HPDE6-E6E7 (cell line): ENCODE data around the gene RXRA.

Experiments
- DNase-seq: peaks from one replicate; pipeline ENCODE4 v3.0.0; 2011; ENCODE audit warnings: missing footprints; ENCODE audit errors: extremely low spot score

The RXRA gene

DNA sequence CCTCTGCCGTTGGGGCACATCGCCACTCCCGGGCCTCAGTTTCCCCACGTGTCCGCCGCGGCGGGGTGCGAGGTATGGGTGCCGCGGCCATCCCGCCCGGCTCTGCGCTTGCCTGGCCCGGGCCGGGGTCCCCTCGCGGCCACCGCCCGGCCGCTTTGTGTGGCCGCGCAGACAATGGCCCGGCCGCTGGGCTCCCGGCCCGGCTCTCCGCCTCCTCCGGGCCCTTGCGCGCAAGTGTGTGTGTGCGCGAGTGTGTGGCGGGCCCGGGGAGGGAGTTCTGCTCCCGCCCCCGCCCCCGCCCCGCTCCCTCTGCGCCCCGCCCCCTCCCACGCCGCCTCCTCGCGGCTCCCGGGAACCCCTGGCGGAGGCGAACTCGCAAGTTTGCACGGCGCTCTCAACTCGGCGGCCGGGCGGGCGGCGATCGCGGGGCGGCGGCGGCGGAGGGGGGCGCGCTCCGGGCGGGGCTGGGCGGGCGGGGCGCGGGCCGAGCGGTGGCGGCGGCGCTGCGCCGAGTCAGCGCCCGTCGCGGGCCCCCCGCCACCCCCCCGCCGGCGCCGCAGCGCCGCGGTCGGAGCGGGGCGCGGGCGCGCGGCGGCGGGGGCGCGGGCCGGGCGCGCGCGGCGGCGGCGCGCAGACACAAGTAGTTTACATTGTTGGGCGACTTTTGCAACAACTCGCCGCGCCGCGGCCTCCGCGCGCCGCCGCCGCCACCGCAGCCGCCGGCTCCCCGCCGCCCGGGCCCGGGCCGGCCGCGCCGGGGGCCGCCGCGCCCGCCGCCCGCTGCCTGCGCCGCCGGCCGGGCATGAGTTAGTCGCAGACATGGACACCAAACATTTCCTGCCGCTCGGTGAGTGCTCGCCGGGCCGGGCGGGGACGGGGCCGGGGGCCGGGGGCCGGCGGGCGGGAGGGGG is at the start of gene RXRA:
TSS of gene RXRA (plus strand) at position 643 of the 911 bp plus-strand sequence. CDS start at position 820, 177 bp downstream.
- peak; percentile 65 for DNase-seq

DNA sequence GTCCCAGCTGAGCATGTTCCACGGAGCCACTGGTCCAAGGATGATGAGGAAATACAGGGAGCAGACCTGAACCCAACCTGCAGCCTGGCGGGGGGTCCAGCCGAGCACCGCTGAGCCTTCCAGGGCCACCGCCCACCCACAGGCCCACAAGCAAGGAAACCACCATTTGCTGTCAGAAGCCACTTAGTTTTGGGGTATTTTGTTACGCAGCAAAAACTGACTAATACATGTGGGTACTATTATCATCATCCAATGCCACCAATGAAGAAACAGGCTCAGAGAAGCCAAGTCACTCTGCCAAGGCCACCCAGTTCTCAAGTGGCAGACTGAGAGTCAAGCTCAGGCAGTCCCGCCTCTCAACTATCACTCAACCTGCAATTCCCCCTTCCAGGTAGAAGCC is 48.0 kb upstream of the RXRA start:
- no peak for DNase-seq

DNA sequence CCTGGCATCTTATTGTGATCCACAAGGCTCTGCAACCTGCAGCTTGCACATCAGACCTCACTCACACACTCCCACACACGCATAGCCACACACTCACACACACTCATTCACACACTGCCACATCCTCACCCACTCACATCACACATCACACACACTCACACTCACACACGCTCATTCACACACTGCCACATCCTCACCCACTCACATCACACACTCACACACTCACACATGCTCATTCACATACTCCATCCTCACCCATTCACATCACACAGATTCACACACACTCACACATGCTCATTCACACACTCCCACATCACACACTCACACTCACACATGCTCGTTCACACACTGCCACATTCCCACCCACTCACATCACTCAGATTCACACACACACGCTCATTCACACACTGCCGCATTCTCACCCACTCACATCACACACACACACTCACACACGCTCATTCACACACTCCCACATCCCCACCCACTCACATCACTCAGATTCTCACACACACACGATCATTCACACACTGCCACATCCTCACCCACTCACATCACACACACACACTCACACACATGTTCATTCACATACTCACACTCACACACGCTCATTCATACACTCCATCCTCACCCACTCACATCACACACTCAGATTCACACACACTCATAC is 47.1 kb upstream of the RXRA start:
- no peak for DNase-seq

DNA sequence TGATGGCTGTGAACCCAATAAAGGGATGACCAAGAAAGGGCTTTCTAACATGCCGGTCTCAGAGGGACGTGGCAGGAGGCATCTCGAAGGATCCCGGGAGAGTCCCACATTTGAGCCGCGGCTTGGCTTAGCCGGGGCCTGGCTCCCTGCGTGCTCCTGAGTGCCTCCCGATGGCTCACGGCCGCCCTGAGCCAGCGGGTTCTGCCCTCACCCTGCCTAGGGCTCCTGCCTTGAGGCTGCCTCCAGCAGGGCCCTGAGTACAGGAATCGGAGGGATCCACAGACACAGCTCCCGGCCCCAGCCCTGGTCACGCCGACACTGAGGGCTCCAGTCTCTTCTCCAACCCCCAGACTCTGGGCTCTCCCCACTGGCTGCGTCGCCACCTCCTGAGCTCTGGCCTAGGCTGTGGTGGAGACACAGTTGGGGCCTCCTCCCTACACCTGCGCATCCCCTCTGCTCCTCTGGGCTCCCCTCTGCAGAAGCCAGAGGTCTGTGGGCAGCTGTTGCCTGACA is 44.1 kb upstream of the RXRA start:
- DNase-seq = no peak

DNA sequence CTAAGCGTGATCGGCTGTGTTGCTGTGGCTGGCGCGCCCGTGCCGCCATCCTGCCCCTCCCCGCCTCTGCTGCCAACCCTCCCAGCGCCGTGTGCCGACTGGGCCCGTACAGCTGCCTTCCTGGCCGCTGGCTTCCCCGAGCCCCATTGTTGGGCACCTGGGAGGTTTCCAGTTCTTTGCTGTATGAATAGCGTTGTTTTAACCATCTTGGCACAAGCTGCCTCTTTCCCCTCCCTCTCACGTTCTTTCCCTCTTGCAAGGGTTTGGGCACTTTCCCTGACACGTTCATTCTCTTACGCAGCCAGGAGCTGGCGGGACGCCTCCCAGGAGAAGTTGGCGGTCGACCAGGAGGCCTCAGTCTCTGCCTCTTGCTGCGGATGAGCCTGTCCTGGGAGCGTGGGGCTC is 43.1 kb upstream of the RXRA start:
- DNase-seq = peak; percentile 21

DNA sequence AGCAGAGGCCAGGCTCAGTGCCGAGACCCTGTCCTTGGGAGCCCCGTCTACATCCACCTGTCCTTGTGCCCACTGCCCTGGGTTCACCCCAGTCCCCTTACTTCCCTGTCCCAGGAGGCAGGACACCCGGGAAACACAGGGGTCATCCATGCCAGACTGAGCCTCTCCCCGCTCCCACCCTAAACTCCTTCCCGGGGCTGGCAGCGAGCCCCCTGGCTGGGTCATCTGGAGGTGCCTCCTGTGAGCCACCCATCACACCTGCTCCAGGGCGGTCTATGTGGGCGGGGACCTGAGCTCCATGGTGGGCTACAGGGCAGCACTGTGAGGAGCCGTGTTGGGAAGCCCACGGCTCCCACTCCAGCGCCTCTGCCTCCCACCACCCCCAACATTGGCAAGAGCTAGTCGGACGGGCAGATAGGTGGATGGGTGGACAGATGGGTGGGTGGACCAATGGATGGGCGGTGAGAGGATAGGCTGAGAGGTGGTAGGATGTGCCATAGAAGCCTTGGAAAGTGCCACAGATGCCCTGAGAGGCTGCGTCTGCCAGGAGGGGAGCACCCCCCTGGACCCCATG is 42.5 kb upstream of the RXRA start:
- DNase-seq = no peak

DNA sequence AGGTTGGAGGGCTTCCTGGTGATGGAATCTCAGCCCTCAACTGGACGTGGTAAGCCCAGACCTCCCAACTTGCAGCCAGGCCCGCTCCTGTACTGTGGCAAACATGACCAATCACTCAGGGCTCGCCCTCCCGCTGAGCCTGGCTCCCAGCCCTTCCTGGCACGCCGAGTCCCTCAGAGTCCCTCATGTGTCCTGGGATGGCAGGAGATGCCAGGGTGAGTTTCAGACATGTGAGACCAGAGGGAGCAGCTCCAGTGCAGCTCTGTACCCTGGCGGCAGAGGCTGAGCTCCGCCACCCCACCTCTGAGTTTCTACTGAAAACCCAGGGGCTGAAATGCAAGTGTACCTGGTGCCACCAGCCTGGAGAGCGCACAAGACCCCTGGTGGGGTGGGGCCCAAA is 42.0 kb upstream of the RXRA start:
- DNase-seq = no peak

DNA sequence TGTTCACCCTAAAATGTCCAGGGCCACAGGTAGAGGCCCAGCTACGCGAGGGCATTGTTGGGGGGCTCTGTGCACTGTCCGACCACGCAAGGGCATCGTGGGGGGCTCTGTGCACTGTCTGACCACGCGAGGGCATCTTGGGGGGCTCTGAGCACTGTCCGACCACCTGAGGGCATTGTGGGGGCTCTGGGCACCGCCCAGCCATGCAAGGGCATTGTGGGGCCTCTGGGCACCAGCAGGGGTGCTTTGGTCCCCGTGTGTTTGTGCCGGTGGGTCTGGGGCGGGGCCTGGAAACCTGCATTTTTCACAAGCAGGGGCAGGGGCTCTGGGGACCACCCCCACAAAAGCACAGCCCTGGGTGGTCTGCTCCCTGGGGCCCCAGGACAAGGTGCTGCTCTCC is 41.5 kb upstream of the RXRA start:
- DNase-seq = no peak

DNA sequence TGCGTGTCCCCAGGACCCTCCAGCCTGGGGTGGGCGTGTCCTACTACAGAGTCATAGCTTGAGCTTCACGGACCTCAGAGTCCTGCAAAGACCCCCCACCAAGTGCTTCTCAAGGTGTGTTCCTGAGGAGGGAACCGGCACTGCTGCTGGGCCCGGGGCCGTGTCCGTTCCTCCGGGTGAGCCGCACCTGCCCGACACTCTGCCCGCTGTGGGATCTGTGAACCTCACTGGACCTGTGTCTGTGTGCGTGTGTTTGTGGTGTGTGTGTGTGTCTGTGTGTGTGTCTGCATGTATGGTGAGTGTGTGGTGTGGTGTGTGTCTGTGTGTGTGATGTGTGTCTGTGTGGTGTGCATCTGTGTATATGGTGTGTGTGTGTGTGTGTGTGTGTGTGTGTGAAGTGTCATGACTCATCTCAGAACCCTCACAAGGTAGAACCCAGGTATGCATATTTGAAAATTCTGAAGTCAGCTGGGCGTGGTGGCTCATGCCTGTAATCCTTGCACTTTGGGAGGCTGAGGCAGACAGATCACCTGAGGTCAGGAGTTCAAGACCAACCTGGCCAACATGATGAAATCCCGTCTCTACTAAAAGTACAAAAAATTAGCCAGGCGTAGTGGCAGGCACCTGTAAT is 40.9 kb upstream of the RXRA start:
- DNase-seq = no peak

DNA sequence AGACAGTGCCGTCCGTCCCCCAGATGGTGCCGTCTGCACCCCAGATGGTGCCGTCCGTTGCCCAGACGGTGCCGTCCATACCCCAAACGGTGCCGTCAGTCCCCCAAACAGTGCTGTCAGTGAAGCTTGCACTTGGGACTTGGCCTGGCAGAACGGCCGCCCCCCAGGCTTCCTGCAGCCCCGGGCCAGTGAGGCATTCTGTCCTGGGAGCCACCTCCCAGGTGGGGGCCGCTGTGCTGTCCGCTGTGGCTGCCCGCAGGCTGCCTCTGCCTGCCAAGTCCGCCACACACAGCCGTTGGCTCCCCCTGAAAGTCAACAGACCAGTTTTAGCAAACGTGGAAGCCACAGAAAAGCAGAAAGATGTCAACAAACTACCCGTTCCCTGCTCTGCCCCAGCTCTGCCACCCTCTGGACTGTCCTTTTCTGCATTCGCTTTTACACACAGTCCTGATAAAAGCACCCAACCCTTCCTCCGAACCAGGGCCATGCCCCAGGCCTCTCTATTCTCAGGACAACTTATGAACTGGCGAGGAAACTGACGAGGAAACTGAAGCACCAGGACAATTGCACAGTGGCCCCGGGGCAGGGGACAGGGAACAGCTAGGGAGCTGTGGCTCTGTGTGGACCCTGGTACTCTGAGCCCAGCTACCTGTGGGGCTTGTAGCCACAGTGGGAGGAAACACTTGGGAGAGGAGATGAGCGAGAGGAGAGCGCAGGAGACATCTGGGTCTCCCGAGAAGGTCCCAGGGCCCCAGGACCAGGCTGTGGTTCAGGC is 39.6 kb upstream of the RXRA start:
- no peak for DNase-seq

DNA sequence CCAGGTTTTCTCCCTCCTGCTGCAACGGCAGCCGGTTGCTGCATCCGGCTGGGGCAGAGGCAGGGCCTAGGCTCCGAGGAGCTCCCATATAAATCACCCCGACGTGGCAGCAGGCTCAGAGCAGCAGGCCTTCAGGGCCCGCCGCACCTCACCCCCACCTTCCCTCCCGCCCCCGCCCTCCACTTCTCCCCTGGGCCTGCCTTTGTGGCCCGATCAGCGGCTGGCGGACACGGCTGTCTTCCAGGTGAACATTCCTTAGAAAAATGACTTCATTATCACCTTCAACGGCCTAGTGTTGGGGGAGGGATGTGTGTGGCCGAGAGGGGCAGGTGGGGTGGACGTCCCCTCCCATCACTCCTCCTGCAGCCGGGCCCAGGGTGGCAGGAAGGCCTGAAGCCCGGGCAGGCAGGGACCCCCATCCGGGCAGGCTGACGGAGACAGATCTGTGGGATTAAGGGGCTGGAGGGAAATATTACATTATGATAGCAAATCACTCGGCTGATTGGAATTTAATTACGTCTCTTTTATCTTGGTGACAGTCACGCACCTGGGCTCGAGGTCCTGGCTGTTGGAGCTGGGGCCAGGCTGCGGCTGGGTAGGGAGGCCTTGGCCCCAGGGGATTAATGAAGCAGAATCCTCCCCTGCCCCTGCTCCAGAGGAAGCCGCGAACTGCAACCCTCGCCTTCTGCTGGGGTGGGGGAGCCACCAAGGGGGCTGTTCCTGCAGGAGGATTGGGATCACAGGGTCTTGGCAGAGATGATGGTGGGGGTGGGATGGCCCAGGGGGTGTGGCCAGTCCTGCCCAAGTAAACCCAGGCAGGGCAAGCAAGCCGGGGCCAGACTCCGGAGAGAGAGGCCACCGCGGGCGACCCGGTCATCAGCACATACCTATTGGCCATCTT is 38.4 kb upstream of the RXRA start:
- DNase-seq = no peak

DNA sequence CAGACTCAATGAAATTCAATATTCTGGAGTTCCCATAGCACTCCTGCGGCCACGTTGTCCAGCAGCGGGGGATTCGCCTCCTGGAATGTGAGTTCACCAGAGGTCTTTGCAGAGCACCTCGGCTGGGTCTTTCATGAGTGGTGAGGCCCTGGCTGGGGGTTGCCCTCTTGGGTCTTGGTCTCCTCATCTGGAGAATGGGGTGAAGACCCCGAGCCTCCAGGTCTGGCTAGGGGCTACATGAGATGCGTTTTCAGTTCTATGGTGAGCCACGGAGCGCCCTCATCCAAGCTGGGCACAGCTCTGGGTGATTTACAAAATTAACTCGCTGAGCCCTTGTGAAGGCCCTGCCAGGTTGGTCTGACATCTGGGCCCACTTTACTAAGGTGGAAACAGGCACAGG is 37.5 kb upstream of the RXRA start:
- no peak for DNase-seq

DNA sequence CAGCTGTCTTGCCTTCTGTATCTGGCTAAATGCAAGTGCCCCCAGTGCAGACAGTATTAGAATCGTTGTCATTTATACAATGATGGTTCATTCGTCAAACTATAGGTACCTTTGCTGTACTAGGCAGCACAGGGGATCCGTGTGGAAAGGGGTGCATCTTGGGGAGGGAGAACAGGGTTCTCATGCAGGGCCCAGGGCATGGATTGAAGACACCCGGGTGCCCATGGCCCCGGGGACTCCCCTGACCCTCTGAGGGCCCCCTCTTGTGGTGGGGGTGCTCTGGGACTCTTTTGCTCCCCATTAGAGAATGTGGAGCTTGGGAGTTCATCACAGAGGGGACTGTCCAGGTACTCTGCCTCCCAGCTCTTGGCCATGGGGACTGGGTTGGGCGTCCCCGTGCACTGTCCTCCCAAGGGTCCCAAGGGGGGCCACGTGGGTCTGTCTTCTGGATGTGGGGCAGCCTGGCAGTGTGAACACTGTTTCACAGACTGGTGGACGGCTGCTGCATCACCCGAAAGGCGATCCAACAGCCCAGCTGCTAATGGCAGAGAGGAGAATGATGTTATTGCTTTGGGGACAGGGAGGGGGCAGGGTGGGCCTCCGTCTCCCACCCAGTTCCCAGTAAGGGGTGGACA is 36.9 kb upstream of the RXRA start:
- DNase-seq = no peak

DNA sequence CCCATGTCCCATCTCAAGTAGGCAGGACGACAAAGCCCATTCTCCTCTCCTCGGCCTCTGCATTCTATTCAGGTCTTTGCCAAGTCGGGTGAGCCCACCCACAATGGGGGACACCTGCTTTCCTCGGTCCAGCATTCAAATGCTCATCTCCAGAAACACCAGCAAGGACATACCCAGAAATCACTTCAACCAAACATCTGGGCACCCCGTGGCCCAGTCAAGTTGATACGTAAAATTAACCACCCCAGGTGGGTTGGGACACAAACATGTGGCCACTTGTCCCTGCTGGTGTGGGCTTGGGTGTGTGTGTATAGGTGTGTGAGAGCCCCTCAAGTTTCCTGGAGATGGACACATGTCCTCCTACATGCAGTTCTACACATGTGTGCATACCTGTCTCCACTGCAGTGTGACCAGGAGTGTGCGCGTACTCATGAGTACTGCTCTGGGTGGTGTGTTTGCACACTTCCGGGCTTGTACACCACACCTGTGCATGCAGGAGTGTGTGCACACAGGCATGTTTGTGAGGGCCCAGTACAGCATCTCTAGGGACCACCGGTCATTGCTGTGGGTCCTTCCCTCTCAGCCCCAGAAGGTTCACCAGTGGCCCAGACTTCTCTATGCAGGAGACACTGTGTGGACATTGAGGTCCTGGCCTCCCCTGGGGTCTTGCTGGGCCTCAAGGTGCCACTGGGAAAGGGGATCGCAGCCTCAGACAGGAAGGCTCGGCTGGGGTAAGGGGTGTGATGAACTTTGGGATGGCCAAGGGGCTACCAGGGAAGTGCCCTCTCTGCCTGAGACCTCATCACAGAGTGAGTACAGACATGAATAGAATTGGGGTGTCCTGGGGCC is 35.4 kb upstream of the RXRA start:
- no peak for DNase-seq

DNA sequence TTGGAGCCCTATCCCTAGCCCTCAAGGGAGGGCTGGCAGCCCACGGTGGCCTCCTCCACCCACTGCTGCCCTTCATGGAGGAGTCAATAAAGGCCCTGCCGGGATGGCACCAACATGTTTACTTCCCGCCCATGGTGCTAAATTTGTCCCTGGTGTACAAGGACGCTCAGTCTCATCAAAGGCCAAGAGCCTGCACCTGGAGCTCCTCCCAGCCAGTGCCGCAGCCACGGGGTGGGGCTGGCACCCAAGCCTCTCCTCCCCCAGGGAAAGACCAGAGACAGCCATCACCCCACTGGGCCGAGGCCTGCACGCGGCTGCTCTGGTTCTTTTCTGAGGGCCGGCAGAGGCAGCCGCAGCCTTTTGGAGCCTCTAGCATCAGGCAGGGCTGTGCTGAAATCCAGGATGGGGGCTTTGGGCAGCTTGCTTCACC is 34.8 kb upstream of the RXRA start:
- DNase-seq = no peak

DNA sequence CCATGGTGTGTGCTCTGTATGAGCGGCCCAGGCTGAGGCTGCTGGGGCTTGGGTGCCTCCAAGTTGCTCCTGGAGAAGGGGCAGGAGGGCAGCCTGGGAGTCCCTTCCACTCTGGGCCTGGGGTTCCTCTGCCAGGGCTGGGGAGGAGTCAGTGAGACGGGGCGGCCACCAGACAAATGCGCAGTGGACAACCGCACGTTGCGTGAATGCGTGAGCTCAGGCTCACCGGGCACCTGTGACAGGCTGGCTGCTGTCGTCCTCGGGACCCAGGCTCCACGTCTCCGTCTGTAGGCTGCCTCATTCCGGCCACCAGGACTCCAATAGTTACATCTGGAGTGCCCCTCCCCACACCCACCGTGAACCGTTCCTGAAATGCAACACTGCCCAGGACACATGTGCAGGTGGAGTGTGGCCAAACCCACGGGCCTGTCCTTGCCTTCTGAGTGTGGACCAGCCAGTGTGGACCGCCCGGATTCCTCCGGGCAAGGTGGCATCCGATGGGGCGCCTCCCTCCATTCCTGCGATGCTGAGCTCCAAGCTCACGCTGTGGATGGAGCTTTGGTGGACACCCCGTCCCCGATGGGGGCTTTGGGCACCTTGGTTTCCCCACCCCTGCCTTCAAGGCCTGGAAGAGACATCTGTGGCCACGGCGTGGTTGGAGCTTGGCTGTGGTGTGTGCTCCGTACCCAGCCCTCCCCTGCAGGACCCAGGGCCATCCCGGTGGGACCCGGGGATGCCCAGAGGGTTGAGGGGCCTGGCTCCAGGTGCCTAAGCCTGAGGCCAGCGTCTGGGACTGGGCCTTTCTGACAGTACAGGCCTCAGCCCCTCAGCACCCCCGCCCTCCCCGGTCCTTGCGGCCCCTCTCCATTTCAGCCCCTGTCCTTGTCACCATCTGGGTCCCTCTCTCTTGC is 34.0 kb upstream of the RXRA start:
- no peak for DNase-seq

DNA sequence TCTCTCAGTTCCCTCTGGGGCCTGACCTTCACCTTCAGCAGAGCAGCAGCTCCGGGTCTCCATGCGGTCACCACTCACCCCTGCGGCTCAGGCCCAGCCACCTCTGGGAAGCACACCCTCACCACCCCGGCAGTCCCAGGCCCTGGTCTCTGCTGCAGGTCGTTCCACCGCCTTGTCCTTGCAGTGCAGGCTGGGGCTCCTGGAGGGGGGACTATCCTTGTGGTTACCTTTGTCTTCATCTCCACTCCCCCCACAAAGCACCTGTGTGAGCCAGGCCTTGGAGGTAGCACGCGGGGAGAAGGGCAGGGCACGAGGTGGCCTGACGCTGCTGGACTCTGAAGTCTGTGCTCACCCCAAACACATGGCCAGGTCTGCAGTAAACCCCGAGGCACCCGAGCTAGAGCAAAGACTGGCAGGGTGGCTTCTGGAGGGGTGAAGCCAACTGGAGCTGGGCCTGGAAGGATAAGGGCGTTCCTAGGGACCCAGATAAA is 33.2 kb upstream of the RXRA start:
- DNase-seq = no peak
